Thoracic aorta (tissue), 2 donors: ENCODE data around the gene ZNF700. TPM values are rescaled to one million over a fixed set of nuclear protein-coding genes. Genes with fewer than 3 reads are reported as not detected.
"Not testable (repeated sequence)": the region's sequence is repeated elsewhere in the genome, so short reads cannot be mapped to it uniquely, and the experiment has no call there.

Experiments
- ATAC-seq: fragments of 150-250 bp; one replicate; pipeline ENCODE4 v1.8.0; 2017; ENCODE audit warnings: low read depth; ENCODE audit not compliant: insufficient number of reproducible peaks, low FRiP score
- DNase-seq: peaks from one replicate; pipeline ENCODE4 v3.0.0-alpha.2; 2020; ENCODE audit warnings: low spot score
- H3K27ac ChIP-seq, 2 donors: fragments of 200-600 bp; sonication (generic); 1 replicate in 1 of 2; 2 replicates in 1 of 2; pipeline ENCODE4 v1.5.1; 2016; ENCODE audit warnings: mild to moderate bottlenecking in 2 of 2, moderate library complexity in 2 of 2
- H3K27me3 ChIP-seq: fragments of 200-600 bp; sonication (generic); replicated peaks from 2 replicates; pipeline ENCODE4 v1.6.0; 2016; ENCODE audit warnings: mild to moderate bottlenecking; ENCODE audit not compliant: insufficient read depth
- H3K36me3 ChIP-seq: fragments of 200-600 bp; sonication (generic); one replicate; pipeline ENCODE4 v1.5.1; 2016
- H3K4me1 ChIP-seq, 2 donors: fragments of 200-600 bp; sonication (generic); 1 replicate in 1 of 2; 2 replicates in 1 of 2; pipeline versions ENCODE4 v1.5.1 to v1.6.0; 2016; ENCODE audit warnings: low read depth in 2 of 2, mild to moderate bottlenecking in 1 of 2; ENCODE audit not compliant: control insufficient read depth in 1 of 2
- H3K4me3 ChIP-seq: fragments of 200-600 bp; sonication (generic); 2 replicates; pipeline ENCODE4 v1.5.1; 2016; ENCODE audit warnings: mild to moderate bottlenecking
- H3K9me3 ChIP-seq: fragments of 200-600 bp; sonication (generic); 2 replicates; pipeline ENCODE4 v1.5.1; 2016
- total RNA-seq, 2 donors: library from RNA; depleted of rRNA; stranded (reverse); fragments of >200 nt; gene quantifications; one replicate each; pipeline versions ENCODE4 v1.1.0 to v1.2.3, GENCODE V29; 2016
- TF ChIP-seq, protein P1 (sequence below): fragments of 200-600 bp; sonication (generic); IDR thresholded peaks from one replicate; pipeline ENCODE4 v1.5.1; 2019; ENCODE audit warnings: antibody characterized with exemption

Gene ZNF700
- total RNA-seq, 2 donors from 2014 or later = 12.5 to 20.0 TPM

DNA sequence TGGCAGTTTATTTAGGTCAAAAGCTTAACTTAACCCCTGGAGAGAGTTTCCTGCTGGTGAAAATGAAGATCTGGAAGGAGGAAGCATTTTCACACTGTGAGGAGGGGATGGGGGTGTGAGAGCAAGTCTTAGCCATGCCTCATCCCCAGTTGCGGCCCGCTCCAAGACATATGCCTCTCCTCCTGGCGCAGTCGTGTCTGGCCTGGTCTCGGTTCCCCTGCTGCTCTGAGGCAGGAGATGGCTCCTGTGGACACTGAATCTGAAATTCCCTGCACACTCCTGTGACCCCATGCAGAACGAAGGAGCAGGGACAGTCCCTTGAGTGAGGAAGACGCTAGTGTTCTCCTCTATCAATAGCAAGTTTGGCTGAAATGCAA, 37.7 kb upstream of the ZNF700 start:
- no peak for ATAC-seq
- Histone ChIP-seq H3K4me1 (peaks cover 4 to 12% of the 10 kb centered on the region in 2 donors), H3K4me3 (peak overlapping the region; percentile 87), H3K9me3 (no peaks in the 10 kb centered on the region), H3K27ac (peak overlapping the region; percentile 82 to 91), H3K27me3 (no peaks in the 10 kb centered on the region), H3K36me3 (no peaks in the 10 kb centered on the region)
- TF ChIP-seq, protein P1, sequence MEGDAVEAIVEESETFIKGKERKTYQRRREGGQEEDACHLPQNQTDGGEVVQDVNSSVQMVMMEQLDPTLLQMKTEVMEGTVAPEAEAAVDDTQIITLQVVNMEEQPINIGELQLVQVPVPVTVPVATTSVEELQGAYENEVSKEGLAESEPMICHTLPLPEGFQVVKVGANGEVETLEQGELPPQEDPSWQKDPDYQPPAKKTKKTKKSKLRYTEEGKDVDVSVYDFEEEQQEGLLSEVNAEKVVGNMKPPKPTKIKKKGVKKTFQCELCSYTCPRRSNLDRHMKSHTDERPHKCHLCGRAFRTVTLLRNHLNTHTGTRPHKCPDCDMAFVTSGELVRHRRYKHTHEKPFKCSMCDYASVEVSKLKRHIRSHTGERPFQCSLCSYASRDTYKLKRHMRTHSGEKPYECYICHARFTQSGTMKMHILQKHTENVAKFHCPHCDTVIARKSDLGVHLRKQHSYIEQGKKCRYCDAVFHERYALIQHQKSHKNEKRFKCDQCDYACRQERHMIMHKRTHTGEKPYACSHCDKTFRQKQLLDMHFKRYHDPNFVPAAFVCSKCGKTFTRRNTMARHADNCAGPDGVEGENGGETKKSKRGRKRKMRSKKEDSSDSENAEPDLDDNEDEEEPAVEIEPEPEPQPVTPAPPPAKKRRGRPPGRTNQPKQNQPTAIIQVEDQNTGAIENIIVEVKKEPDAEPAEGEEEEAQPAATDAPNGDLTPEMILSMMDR = no peak
- no peak for DNase-seq

DNA sequence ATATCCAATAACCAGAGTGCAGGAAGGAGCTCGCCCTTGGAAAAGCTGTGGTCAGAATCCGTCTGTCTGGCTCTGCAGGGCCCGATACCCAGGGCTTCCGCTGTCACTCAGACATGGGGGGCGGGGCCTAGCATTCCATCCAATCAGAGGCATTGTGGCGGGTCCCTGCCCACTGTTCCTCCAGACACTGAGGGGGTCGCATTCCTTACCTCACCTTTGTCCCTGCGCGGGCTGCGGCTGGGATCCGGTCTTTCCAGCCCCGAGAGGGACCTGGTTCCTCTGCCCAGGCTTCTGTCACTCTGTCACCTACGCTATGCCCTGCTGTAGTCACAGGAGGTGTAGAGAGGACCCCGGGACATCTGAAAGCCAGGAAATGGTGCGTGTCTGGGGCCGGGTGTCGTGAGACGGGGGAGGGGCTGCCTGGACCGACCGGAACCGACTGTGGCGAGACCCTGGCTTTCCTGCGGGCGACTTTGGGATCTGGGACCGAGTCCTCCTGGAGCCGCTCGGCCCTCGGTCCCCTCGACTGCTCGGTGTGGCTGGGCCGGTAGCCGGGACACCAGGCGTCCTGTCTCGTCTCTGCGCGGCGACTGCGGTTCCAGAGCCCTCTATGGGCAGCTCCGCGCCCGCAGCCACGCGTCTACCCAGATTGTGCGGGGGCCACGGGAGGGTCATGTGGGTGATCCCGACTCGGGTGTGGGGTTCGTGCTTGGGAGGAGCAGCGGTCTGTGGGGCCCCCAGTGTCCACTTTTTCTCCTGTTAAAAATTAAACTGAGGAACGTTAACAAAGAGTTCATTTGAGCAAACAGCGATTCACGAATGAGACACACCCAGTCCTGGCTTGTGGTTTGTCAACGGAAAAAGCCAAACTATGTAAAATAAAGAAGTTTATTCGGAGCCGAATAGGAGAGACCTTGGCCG, 37.0 kb upstream of the ZNF700 start, which contains the start of gene ZNF69:
ZNF69 (plus strand) TSS at position 172 of the 921 bp plus-strand sequence; CDS start at position 314, 142 bp downstream.
- Histone ChIP-seq H3K36me3 (no peaks in the 10 kb centered on the region), H3K9me3 (no peaks in the 10 kb centered on the region), H3K27me3 (no peaks in the 10 kb centered on the region), H3K4me3 (peak within 1 kb of the TSS; percentile 87), H3K27ac (peak within 1 kb of the TSS; percentile 82 to 91), H3K4me1 (peaks cover 4 to 12% of the 10 kb centered on the region in 2 donors)
- TF ChIP-seq, protein P1 = no peak
- peak; percentile 69 for ATAC-seq
- DNase-seq = peak; percentile 51

DNA sequence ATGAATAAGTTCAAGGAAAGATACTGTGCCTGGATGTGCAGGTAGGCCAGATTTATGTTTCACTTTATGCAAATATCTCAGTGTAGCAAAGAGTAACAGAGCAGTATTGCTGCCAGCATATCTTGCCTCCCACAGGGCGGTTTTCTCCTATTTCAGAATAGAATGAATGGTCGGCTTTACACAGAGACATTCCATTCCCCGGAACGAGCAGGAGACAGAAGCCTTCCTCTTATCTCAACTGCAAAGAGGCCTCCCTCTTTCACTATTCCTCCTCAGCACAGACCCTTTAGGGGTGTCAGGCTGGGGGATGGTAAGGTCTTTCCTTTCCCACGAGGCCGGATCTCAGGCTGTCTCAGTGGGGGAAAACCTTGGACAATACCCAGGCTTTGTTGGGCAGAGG, 35.0 kb upstream of the ZNF700 start:
- DNase-seq, H3K36me3 ChIP-seq, ATAC-seq, H3K4me3 ChIP-seq, H3K27ac ChIP-seq, H3K27me3 ChIP-seq, H3K9me3 ChIP-seq: not testable (repeated sequence)
- H3K4me1 ChIP-seq = peaks cover 4 to 12% of the 10 kb centered on the region in 2 donors

DNA sequence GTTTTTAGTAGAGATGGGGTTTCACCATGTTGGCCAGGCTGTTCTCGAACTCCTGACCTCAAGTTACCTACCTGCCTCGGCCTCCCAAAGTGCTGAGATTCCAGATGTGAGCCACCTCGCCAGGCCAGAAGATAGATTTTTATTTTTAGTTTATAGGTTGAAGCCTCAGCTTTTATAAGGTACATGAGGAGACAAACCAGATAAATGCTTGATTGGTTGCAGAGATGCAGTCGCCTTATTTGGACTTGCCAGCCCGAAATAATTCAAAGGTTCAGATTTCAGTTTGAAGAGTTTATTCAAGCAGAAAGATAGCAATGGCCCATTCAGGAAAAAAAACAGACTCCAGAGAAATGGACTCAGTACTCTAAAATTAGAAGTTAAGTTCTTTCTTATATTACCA, 34.3 kb upstream of the ZNF700 start:
- TF ChIP-seq, protein P1 = no peak
- peaks cover 4 to 12% of the 10 kb centered on the region in 2 donors for H3K4me1 ChIP-seq
- H3K27ac ChIP-seq = no peak overlapping the region
- H3K36me3 ChIP-seq = no peaks in the 10 kb centered on the region
- no peak overlapping the region for H3K4me3 ChIP-seq
- no peak for DNase-seq
- no peak for ATAC-seq
- H3K27me3 ChIP-seq = no peaks in the 10 kb centered on the region
- H3K9me3 ChIP-seq = no peaks in the 10 kb centered on the region

DNA sequence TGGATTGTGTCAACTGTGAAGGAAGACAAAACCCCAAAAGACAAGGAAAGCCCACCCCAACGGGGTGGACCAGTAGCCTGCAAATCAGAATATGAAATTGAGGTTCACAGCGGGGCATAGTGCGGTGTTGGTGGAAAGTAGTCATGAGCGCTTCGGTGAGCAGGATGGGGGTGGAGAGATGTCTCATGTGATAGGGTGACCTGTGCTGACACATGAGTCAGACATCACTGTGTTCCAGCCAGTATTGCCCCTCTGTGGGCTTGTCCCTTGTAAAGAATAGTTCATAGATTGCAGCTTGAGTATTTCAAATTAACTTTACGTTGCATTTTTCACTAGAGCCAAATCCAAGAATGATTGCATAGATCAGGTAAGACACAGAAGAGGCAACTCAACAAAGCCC, 30.1 kb upstream of the ZNF700 start:
- no peak for DNase-seq
- no peak for ATAC-seq

More for the DNA sequence above, 30.1 kb upstream of the ZNF700 start:
- Histone ChIP-seq H3K4me1 (no peaks in the 10 kb centered on the region), H3K27me3 (no peaks in the 10 kb centered on the region), H3K36me3 (no peaks in the 10 kb centered on the region), H3K9me3 (peaks cover 18% of the 10 kb centered on the region), H3K27ac (no peak overlapping the region), H3K4me3 (no peak overlapping the region)
- TF ChIP-seq, protein P1 = no peak
